SK-N-SH treated with all-trans-retinoic acid at 6 μM for 48 hours (cell line): ENCODE measurements around the gene RTRAF.

Experiments
- SNAI2 ChIP-seq: fragments of 250-450 bp; sonication (Bioruptor Pico); IDR thresholded peaks from 2 replicates; pipeline ENCODE4 v1.5.0; 2020; ENCODE audit warnings: mild to moderate bottlenecking, moderate library complexity
- TCF4 ChIP-seq: fragments of 250-450 bp; sonication (Bioruptor Pico); IDR thresholded peaks from 2 replicates; pipeline ENCODE4 v1.8.0; 2021; ENCODE audit warnings: mild to moderate bottlenecking, moderate library complexity, borderline replicate concordance

- TF ChIP-seq TCF4 (CRISPR knock-in tag): no peak
- no peak for TF ChIP-seq SNAI2 (CRISPR knock-in tag)
Observed at GRCh38 chr14:52042371-52043289, 53.3 kb downstream of the RTRAF start.
